Thyroid gland (tissue), 4 donors: Measurements from ENCODE around the gene SCYGR6. TPM values are rescaled to one million over a fixed set of nuclear protein-coding genes. Genes with fewer than 3 reads are reported as not detected.

Experiments used
- DNase-seq, 2 donors: peaks; one replicate each; pipeline ENCODE4 v3.0.0-alpha.2; 2019
- H3K27ac ChIP-seq, 3 donors: fragments of 200-600 bp; sonication (generic); 1 replicate in 2 of 3; 2 replicates in 1 of 3; pipeline ENCODE4 v1.5.1; 2016 to 2019; ENCODE audit warnings: mild to moderate bottlenecking in 1 of 3, moderate library complexity in 1 of 3
- H3K27me3 ChIP-seq: fragments of 200-600 bp; sonication (generic); one replicate; pipeline ENCODE4 v1.5.1; 2019
- H3K36me3 ChIP-seq, 2 donors: fragments of 200-600 bp; sonication (generic); one replicate each; pipeline ENCODE4 v1.5.1; 2016 to 2019
- H3K4me1 ChIP-seq, 2 donors: fragments of 200-600 bp; sonication (generic); one replicate each; pipeline ENCODE4 v1.5.1; 2017 to 2019
- H3K4me3 ChIP-seq, 3 donors: fragments of 200-600 bp; sonication (generic); replicated peaks in 1 of 3; 1 replicate in 2 of 3; 2 replicates in 1 of 3; pipeline ENCODE4 v1.5.1; 2016; ENCODE audit warnings: mild to moderate bottlenecking in 1 of 3
- H3K9me3 ChIP-seq: fragments of 200-600 bp; sonication (generic); one replicate; pipeline ENCODE4 v1.5.1; 2017
- CTCF ChIP-seq, 6 experiments: fragments of 200-600 bp in 3 of 6; fragments of 450-650 bp in 3 of 6; sonication (generic) in 3 of 6; IDR thresholded peaks; one replicate each; pipeline ENCODE4 v1.5.1; 2016 to 2019; ENCODE audit warnings: antibody characterized with exemption in 6 of 6, mild to moderate bottlenecking in 2 of 6, inconsistent platforms in 1 of 6, moderate library complexity in 1 of 6
- POLR2A ChIP-seq, 2 donors: fragments of 450-650 bp; IDR thresholded peaks; one replicate each; pipeline ENCODE4 v1.6.1; 2017; ENCODE audit warnings: antibody characterized with exemption in 2 of 2, mild to moderate bottlenecking in 2 of 2, moderate library complexity in 1 of 2
- WGBS, 2 donors: methylation state at CpG; one replicate each; pipeline ENCODE4 v1.1.5; 2017; 5-methylcytosine and 5-hydroxymethylcytosine counted together
- intact Hi-C: fragments of 100-400 bp; cut with DNase I; formaldehyde crosslinking; loops from one replicate; pipeline ENCODE4 v1.15.1; 2023
- total RNA-seq, 4 donors: library from RNA; depleted of rRNA; stranded (reverse); fragments of >200 nt; gene quantifications; one replicate each; pipeline ENCODE4 v1.2.3, GENCODE V29; 2016

The SCYGR6 gene
- total RNA-seq, 4 donors from 2014 or later = not detected

- intact Hi-C loops = no loop called here
- no peaks in the 10 kb centered on the region for H3K9me3 ChIP-seq
- TF ChIP-seq CTCF (IDR thresholded peaks at IDR 0.05) (no peak), POLR2A (IDR thresholded peaks at IDR 0.05) (no peak)
- no peaks in the 10 kb centered on the region for H3K27me3 ChIP-seq
- no peak overlapping the region for H3K4me3 ChIP-seq
- no peaks in the 10 kb centered on the region for H3K36me3 ChIP-seq
- WGBS, 2 donors = 90 to 93% methylated on average over 4 of the region's 4 CpGs
- H3K4me1 ChIP-seq = peaks cover 0 to 4% of the 10 kb centered on the region in 2 donors
- H3K27ac ChIP-seq = no peak overlapping the region
- DNase-seq = no peak
Observed at GRCh38 chr2:227720680-227721079, 3.9 kb downstream of the SCYGR6 start.

- Histone ChIP-seq H3K27me3 (no peaks in the 10 kb centered on the region), H3K27ac (no peak overlapping the region), H3K4me1 (peaks cover 0 to 4% of the 10 kb centered on the region in 2 donors), H3K9me3 (no peaks in the 10 kb centered on the region), H3K36me3 (no peaks in the 10 kb centered on the region), H3K4me3 (no peak overlapping the region)
- TF ChIP-seq POLR2A (IDR thresholded peaks at IDR 0.05) = no peak
- no peak for TF ChIP-seq CTCF (IDR thresholded peaks at IDR 0.05)
- DNase-seq = no peak
- 96 to 97% methylated on average over 4 of the region's 4 CpGs for WGBS, 2 donors
- intact Hi-C loops = no loop called here
Observed at GRCh38 chr2:227719641-227720040, 4.9 kb downstream of the SCYGR6 start.

GRCh38 chr2:227717687-227718567, 6.6 kb downstream of the SCYGR6 start, which contains the start of gene SLC19A3:
SLC19A3 (minus strand) TSS chr2:227718028; CDS start chr2:227702318, 15,710 bp downstream.
- H3K27ac ChIP-seq = peak within 1 kb of the TSS in 1 of 3 donors; percentile 13
- H3K9me3 ChIP-seq = no peaks in the 10 kb centered on the region
- H3K4me3 ChIP-seq = peak within 1 kb of the TSS in 1 of 3 donors; percentile 14
- WGBS, 2 donors = 10 to 11% methylated on average over 18 to 20 of the region's 35 CpGs
- peaks cover 0 to 4% of the 10 kb centered on the region in 2 donors for H3K4me1 ChIP-seq
- no peaks in the 10 kb centered on the region for H3K27me3 ChIP-seq
- TF ChIP-seq CTCF (IDR thresholded peaks at IDR 0.05) = no peak
- TF ChIP-seq POLR2A (IDR thresholded peaks at IDR 0.05) = no peak
- peak; percentile 76 to 79 for DNase-seq
- H3K36me3 ChIP-seq = no peaks in the 10 kb centered on the region
- intact Hi-C loops = no loop called here

GRCh38 chr2:227716501-227716900, 8.1 kb downstream of the SCYGR6 start:
- H3K9me3 ChIP-seq = no peaks in the 10 kb centered on the region
- intact Hi-C loops = no loop called here
- H3K27me3 ChIP-seq = no peaks in the 10 kb centered on the region
- H3K36me3 ChIP-seq = no peaks in the 10 kb centered on the region
- H3K4me3 ChIP-seq = no peak overlapping the region
- peaks cover 0 to 4% of the 10 kb centered on the region in 2 donors for H3K4me1 ChIP-seq
- DNase-seq = no peak
- WGBS, 2 donors = 89 to 98% methylated on average over 2 of the region's 2 CpGs
- TF ChIP-seq POLR2A (IDR thresholded peaks at IDR 0.05) (no peak), CTCF (IDR thresholded peaks at IDR 0.05) (no peak)
- H3K27ac ChIP-seq = no peak overlapping the region

- no peak overlapping the region for H3K4me3 ChIP-seq
- WGBS, 2 donors = 94 to 100% methylated on average over 1 of the region's 1 CpG
- no peak overlapping the region for H3K27ac ChIP-seq
- H3K27me3 ChIP-seq = no peaks in the 10 kb centered on the region
- H3K4me1 ChIP-seq = peaks cover 0 to 4% of the 10 kb centered on the region in 2 donors
- no peaks in the 10 kb centered on the region for H3K9me3 ChIP-seq
- H3K36me3 ChIP-seq = no peaks in the 10 kb centered on the region
- TF ChIP-seq POLR2A (IDR thresholded peaks at IDR 0.05) (no peak), CTCF (IDR thresholded peaks at IDR 0.05) (no peak)
- no peak for DNase-seq
- intact Hi-C loops = no loop called here
Observed at GRCh38 chr2:227713291-227713690, 11.3 kb downstream of the SCYGR6 start.
